ENCODE results near the gene TMEM272. TPM values are rescaled to one million over a fixed set of nuclear protein-coding genes. Genes with fewer than 3 reads are reported as not detected.

The TMEM272 gene
- total RNA-seq, 1 experiment from 2014 or later = not detected

DNA sequence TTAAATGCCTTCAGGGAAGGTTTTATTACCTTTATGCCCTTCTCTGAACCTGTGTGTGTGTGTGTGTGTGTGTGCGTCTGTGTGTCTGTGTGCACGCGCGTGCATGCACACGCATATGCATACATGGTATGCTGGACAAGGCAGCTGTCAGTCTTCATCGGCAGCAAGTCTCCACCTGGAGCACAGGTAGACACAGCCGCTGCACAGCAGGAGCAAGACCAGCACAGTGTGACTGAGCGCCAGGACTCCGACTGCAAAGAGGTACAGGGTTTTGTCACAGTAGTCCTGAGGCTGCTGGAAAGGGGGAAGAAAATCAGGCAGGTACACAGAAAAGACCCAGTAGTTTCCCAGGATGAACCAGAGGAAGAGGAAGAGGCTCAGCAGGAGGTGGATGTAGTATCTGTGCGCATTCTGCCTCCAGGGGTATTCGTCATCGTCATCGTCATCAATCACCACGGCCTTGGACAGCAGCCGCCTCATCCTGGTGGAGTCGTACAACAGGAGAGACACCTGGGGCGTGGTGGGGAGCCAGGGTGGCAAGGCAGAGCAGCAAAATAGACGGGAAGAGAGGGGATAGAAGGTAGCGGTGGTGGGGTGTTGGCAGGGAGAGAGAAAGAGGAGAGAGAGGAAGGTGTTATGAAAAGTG, 28.2 kb downstream of the TMEM272 start:
- Mint-ChIP-seq H3K36me3 (ENCODE audit: insufficient read depth, unreplicated experiment) (no peaks in the 10 kb centered on the region), H3K4me1 (ENCODE audit: insufficient read depth, unreplicated experiment) (peaks cover 15% of the 10 kb centered on the region), H3K4me3 (ENCODE audit: unreplicated experiment) (no peak overlapping the region), H3K27me3 (ENCODE audit: insufficient read depth, unreplicated experiment) (peaks cover 54% of the 10 kb centered on the region), H3K27ac (ENCODE audit: low read depth, unreplicated experiment) (no peak overlapping the region), H3K9me3 (ENCODE audit: unreplicated experiment) (no peaks in the 10 kb centered on the region)
- POLR2A ChIA-PET = no interaction called here
- TF ChIP-seq, protein P1, sequence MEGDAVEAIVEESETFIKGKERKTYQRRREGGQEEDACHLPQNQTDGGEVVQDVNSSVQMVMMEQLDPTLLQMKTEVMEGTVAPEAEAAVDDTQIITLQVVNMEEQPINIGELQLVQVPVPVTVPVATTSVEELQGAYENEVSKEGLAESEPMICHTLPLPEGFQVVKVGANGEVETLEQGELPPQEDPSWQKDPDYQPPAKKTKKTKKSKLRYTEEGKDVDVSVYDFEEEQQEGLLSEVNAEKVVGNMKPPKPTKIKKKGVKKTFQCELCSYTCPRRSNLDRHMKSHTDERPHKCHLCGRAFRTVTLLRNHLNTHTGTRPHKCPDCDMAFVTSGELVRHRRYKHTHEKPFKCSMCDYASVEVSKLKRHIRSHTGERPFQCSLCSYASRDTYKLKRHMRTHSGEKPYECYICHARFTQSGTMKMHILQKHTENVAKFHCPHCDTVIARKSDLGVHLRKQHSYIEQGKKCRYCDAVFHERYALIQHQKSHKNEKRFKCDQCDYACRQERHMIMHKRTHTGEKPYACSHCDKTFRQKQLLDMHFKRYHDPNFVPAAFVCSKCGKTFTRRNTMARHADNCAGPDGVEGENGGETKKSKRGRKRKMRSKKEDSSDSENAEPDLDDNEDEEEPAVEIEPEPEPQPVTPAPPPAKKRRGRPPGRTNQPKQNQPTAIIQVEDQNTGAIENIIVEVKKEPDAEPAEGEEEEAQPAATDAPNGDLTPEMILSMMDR (IDR thresholded peaks at IDR 0.05; ENCODE audit: unreplicated experiment) = no peak
- peak; percentile 87 for DNase-seq (ENCODE audit: unreplicated experiment)
- BruUV-seq (replicated peaks) = no TSS peak
- CTCF ChIA-PET = interaction anchor here (0.6 to 4.6 kb wide), 15 partner anchors 8 to 1059 kb away, joined by 4 to 69 read pairs (median 9); partner anchors contain the start of gene NEK5
- intact Hi-C loops (cut with micrococcal nuclease) = no loop called here

GRCh38 chr13:51815848-51816247, 29.1 kb downstream of the TMEM272 start:
- intact Hi-C loops (cut with micrococcal nuclease) = loop anchor here (1.0 to 2.0 kb wide), 3 partner anchors 17 to 311 kb away; no protein-coding TSS in a partner anchor
- Mint-ChIP-seq H3K27me3 (ENCODE audit: insufficient read depth, unreplicated experiment) (peaks cover 45% of the 10 kb centered on the region), H3K4me1 (ENCODE audit: insufficient read depth, unreplicated experiment) (peaks cover 15% of the 10 kb centered on the region), H3K4me3 (ENCODE audit: unreplicated experiment) (no peak overlapping the region), H3K36me3 (ENCODE audit: insufficient read depth, unreplicated experiment) (no peaks in the 10 kb centered on the region), H3K9me3 (ENCODE audit: unreplicated experiment) (no peaks in the 10 kb centered on the region), H3K27ac (ENCODE audit: low read depth, unreplicated experiment) (no peak overlapping the region)
- no peak for DNase-seq (ENCODE audit: unreplicated experiment)
- BruUV-seq (replicated peaks) = no TSS peak
- POLR2A ChIA-PET = interaction anchor here (1.1 to 1.8 kb wide), 2 partner anchors 12 to 312 kb away, joined by 4 to 6 read pairs; no protein-coding TSS in a partner anchor
- TF ChIP-seq, protein P1 (IDR thresholded peaks at IDR 0.05; ENCODE audit: unreplicated experiment) = no peak
- CTCF ChIA-PET = interaction anchor here (0.6 to 4.6 kb wide), 47 partner anchors 9 to 1058 kb away, joined by 3 to 69 read pairs (median 5); partner anchors contain the start of genes NEK5 and TMEM272

DNA sequence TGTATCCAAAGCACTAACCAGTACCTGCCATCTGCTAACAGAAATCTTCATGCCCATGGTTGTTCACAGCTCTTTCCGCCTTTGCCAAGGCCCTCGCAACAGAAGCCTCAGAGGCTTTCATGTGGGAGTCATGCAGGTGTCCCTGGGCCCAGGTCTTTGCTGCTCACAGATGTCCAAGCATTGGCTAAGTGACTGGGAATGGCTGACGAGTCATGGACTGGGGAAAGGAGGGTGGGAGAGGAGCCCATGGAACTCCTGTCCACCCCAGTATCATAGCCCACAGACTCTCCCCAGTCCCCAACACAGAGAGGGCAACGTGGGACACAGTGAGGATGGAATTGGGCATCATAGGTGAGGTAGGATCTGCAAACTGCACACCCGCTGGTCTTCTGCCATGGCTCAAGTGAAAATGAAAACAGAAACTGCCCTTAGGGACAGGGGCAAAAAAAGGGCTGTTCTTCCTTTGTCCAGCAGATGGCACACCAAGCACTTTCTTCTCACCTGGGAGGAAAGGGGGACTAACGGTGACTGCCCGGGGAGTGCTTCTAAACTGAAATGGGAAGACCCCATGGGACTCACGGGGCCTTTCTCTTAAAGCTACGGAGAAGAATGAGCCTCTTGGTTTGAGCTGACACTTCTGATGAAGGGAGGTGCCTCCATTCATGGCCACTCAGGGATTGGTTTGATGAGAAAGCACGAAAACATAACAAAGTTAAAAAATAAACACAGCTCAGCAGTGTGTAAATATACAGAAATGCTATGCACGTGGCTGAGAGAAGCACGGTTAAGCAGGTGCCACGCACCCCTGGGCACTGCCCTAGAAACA, 29.9 kb downstream of the TMEM272 start:
- peaks cover 37% of the 10 kb centered on the region for H3K27me3 Mint-ChIP-seq (ENCODE audit: insufficient read depth, unreplicated experiment)
- no peak overlapping the region for H3K27ac Mint-ChIP-seq (ENCODE audit: low read depth, unreplicated experiment)
- CTCF ChIA-PET = interaction anchor here (0.6 to 4.6 kb wide), 59 partner anchors 8 to 691 kb away, joined by 3 to 69 read pairs (median 4); partner anchors contain the start of genes CCDC70, NEK5 and TMEM272
- H3K4me1 Mint-ChIP-seq (ENCODE audit: insufficient read depth, unreplicated experiment) = peaks cover 15% of the 10 kb centered on the region
- peak; percentile 82 for DNase-seq (ENCODE audit: unreplicated experiment)
- no TSS peak for BruUV-seq (replicated peaks)
- peak overlapping the region; percentile 39 for H3K4me3 Mint-ChIP-seq (ENCODE audit: unreplicated experiment)
- intact Hi-C loops (cut with micrococcal nuclease) = loop anchor here (1.0 to 2.0 kb wide), 3 partner anchors 18 to 312 kb away; no protein-coding TSS in a partner anchor
- no peaks in the 10 kb centered on the region for H3K36me3 Mint-ChIP-seq (ENCODE audit: insufficient read depth, unreplicated experiment)
- TF ChIP-seq, protein P1 (IDR thresholded peaks at IDR 0.05; ENCODE audit: unreplicated experiment) = peak; percentile 80
- no peaks in the 10 kb centered on the region for H3K9me3 Mint-ChIP-seq (ENCODE audit: unreplicated experiment)
- POLR2A ChIA-PET = interaction anchor here (0.7 to 1.8 kb wide), 4 partner anchors 12 to 1818 kb away, joined by 3 to 6 read pairs (median 4); no protein-coding TSS in a partner anchor

- ChIA-PET CTCF (interaction anchor here (0.6 to 4.6 kb wide), 25 partner anchors 9 to 690 kb away, joined by 3 to 69 read pairs (median 4); partner anchors contain the start of genes CCDC70 and NEK5), POLR2A (no interaction called here)
- BruUV-seq (replicated peaks) = no TSS peak
- Mint-ChIP-seq H3K9me3 (ENCODE audit: unreplicated experiment) (no peaks in the 10 kb centered on the region), H3K4me1 (ENCODE audit: insufficient read depth, unreplicated experiment) (peaks cover 15% of the 10 kb centered on the region), H3K36me3 (ENCODE audit: insufficient read depth, unreplicated experiment) (no peaks in the 10 kb centered on the region), H3K4me3 (ENCODE audit: unreplicated experiment) (no peak overlapping the region), H3K27me3 (ENCODE audit: insufficient read depth, unreplicated experiment) (peaks cover 29% of the 10 kb centered on the region), H3K27ac (ENCODE audit: low read depth, unreplicated experiment) (no peak overlapping the region)
- intact Hi-C loops (cut with micrococcal nuclease) = loop anchor here (2.0 kb wide), 1 partner anchor 19 kb away; no protein-coding TSS in a partner anchor
- TF ChIP-seq, protein P1 (IDR thresholded peaks at IDR 0.05; ENCODE audit: unreplicated experiment) = no peak
- DNase-seq (ENCODE audit: unreplicated experiment) = no peak
Observed at GRCh38 chr13:51814071-51814470, 30.9 kb downstream of the TMEM272 start.
